ENCODE measurements around the gene SMIM43.

SMIM43 gene

DNA sequence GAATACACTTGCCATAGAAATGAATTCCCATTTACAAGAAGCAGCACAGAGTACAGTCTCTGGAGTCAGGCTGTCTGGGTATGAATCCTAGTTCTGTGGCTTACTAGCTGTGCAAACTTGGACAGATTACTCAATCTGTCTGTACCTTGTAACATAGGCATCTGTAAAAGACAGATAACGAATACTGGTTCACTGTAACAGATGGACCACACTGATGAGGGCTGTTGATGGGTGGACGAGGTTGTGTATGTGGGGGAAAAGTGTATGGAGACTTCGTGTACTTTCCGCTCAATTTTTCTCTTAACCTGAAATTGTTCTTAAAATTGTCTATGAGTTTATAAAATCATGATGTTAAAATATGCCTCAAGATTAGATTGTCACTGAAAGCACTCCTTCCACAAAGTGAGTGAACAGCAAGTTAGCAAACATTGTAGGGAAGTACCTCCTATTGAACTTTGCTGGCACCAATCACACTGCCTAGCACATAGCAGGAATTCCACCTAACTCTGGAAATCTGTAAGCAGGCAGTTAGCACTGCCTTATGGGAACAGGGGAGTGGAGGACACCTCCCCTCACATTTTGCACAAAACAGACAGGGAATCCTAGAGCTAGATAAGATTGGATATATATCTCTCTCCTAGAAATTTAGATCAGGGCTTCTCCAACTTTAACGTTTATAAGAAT, 29.7 kb upstream of the SMIM43 start:
- Histone ChIP-seq H3K4me3 (ENCODE audit: low read depth in 1 of 2, low read length in 1 of 2) (no peak overlapping the region), H3K9me3 (no peaks in the 10 kb centered on the region), H3K27me3 (peaks cover 71% of the 10 kb centered on the region), H3K36me3 (no peaks in the 10 kb centered on the region), H3K27ac (no peak overlapping the region), H3K4me1 (ENCODE audit: control insufficient read depth in 1 of 2, insufficient read depth in 1 of 2, low read depth in 1 of 2, low read length in 1 of 2) (no peaks in the 10 kb centered on the region)
- TF ChIP-seq, protein P1, sequence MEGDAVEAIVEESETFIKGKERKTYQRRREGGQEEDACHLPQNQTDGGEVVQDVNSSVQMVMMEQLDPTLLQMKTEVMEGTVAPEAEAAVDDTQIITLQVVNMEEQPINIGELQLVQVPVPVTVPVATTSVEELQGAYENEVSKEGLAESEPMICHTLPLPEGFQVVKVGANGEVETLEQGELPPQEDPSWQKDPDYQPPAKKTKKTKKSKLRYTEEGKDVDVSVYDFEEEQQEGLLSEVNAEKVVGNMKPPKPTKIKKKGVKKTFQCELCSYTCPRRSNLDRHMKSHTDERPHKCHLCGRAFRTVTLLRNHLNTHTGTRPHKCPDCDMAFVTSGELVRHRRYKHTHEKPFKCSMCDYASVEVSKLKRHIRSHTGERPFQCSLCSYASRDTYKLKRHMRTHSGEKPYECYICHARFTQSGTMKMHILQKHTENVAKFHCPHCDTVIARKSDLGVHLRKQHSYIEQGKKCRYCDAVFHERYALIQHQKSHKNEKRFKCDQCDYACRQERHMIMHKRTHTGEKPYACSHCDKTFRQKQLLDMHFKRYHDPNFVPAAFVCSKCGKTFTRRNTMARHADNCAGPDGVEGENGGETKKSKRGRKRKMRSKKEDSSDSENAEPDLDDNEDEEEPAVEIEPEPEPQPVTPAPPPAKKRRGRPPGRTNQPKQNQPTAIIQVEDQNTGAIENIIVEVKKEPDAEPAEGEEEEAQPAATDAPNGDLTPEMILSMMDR (IDR thresholded peaks at IDR 0.05): no peak

- no peaks in the 10 kb centered on the region for H3K9me3 ChIP-seq
- no peaks in the 10 kb centered on the region for H3K36me3 ChIP-seq
- H3K27ac ChIP-seq: no peak overlapping the region
- no peaks in the 10 kb centered on the region for H3K4me1 ChIP-seq (ENCODE audit: control insufficient read depth in 1 of 2, insufficient read depth in 1 of 2, low read depth in 1 of 2, low read length in 1 of 2)
- TF ChIP-seq, protein P1 (IDR thresholded peaks at IDR 0.05): no peak
- peaks cover 84% of the 10 kb centered on the region for H3K27me3 ChIP-seq
- no peak overlapping the region for H3K4me3 ChIP-seq (ENCODE audit: low read depth in 1 of 2, low read length in 1 of 2)
Measured at GRCh38 chr4:121792966-121793365, 28.0 kb upstream of the SMIM43 start.

DNA sequence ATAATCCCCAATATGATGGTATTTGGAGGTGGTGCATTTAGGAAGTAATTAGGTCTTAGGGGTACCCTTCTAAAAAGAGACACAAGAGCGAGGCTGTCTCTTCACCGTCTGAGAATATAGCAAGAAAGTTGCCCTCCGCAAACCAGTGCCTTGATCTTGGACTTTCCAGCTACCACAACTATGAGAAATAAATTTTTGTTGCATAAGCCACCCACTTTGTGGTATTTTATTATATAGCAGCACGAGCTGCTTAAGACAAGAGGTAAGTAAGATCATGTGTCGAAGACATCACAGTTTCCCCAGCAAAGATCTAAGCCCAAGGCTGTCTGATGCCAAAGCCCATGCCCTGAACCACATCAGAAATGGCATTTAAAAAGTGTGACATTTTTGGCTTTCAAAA, 26.5 kb upstream of the SMIM43 start:
- H3K27ac ChIP-seq: no peak overlapping the region
- H3K4me3 ChIP-seq (ENCODE audit: low read depth in 1 of 2, low read length in 1 of 2): no peak overlapping the region
- H3K27me3 ChIP-seq: peaks cover 75% of the 10 kb centered on the region

GRCh38 chr4:121790976-121791375, 26.0 kb upstream of the SMIM43 start:
- no peak overlapping the region for H3K27ac ChIP-seq
- no peaks in the 10 kb centered on the region for H3K4me1 ChIP-seq (ENCODE audit: control insufficient read depth in 1 of 2, insufficient read depth in 1 of 2, low read depth in 1 of 2, low read length in 1 of 2)
- H3K4me3 ChIP-seq (ENCODE audit: low read depth in 1 of 2, low read length in 1 of 2): no peak overlapping the region
- peaks cover 70% of the 10 kb centered on the region for H3K27me3 ChIP-seq
- H3K36me3 ChIP-seq: no peaks in the 10 kb centered on the region
- no peaks in the 10 kb centered on the region for H3K9me3 ChIP-seq
- TF ChIP-seq, protein P1 (IDR thresholded peaks at IDR 0.05): no peak

More for the DNA sequence above, 26.5 kb upstream of the SMIM43 start:
- Histone ChIP-seq H3K4me1 (ENCODE audit: control insufficient read depth in 1 of 2, insufficient read depth in 1 of 2, low read depth in 1 of 2, low read length in 1 of 2) (no peaks in the 10 kb centered on the region), H3K9me3 (no peaks in the 10 kb centered on the region), H3K36me3 (no peaks in the 10 kb centered on the region)
- TF ChIP-seq, protein P1 (IDR thresholded peaks at IDR 0.05): no peak

- H3K36me3 ChIP-seq: no peaks in the 10 kb centered on the region
- H3K27me3 ChIP-seq: peaks cover 67% of the 10 kb centered on the region
- no peak overlapping the region for H3K4me3 ChIP-seq (ENCODE audit: low read depth in 1 of 2, low read length in 1 of 2)
- H3K9me3 ChIP-seq: no peaks in the 10 kb centered on the region
- H3K4me1 ChIP-seq (ENCODE audit: control insufficient read depth in 1 of 2, insufficient read depth in 1 of 2, low read depth in 1 of 2, low read length in 1 of 2): no peaks in the 10 kb centered on the region
- H3K27ac ChIP-seq: no peak overlapping the region
- TF ChIP-seq, protein P1 (IDR thresholded peaks at IDR 0.05): no peak
Measured at GRCh38 chr4:121789960-121790829, 25.2 kb upstream of the SMIM43 start.

Data from neutrophil (primary cell).